Sigmoid colon (tissue), 3 donors: ENCODE results near the gene GDPD3.

ENCODE experiments used
- CTCF ChIP-seq, 4 experiments: fragments of 450-650 bp in 3 of 4; fragments of 200-600 bp in 1 of 4; IDR thresholded peaks; one replicate each; pipeline ENCODE4 v1.5.1; 2016 to 2019; ENCODE audit warnings: antibody characterized with exemption in 4 of 4, mild to moderate bottlenecking in 3 of 4, moderate library complexity in 2 of 4
- POLR2A ChIP-seq, 2 donors: fragments of 450-650 bp; IDR thresholded peaks; one replicate each; pipeline ENCODE4 v1.6.1; 2016; ENCODE audit warnings: antibody characterized with exemption in 2 of 2, mild to moderate bottlenecking in 2 of 2, moderate library complexity in 2 of 2

GRCh38 chr16:30063278-30063892, 50.0 kb downstream of the GDPD3 start:
- no peak for TF ChIP-seq CTCF (IDR thresholded peaks at IDR 0.05)
- no peak for TF ChIP-seq POLR2A (IDR thresholded peaks at IDR 0.05)
